Gastrocnemius medialis (tissue), 4 donors: ENCODE data around the gene SMARCD2. TPM values are rescaled to one million over a fixed set of nuclear protein-coding genes. Genes with fewer than 3 reads are reported as not detected.
"Not testable (repeated sequence)": the region's sequence is repeated elsewhere in the genome, so short reads cannot be mapped to it uniquely, and the experiment has no call there.

ENCODE experiments used
- ATAC-seq, 2 donors: fragments of 150-250 bp; one replicate each; pipeline ENCODE4 v1.9.1; 2016
- DNase-seq, 2 donors: peaks; one replicate each; pipeline ENCODE4 v3.0.0-alpha.2; 2019
- H3K27ac ChIP-seq, 4 donors: fragments of 200-600 bp; sonication (generic); 1 replicate in 1 of 4; 2 replicates in 3 of 4; pipeline ENCODE4 v1.5.1; 2016 to 2018; ENCODE audit warnings: mild to moderate bottlenecking in 2 of 4, moderate library complexity in 1 of 4
- H3K27me3 ChIP-seq, 3 donors: fragments of 200-600 bp; sonication (generic) in 2 of 3; 1 replicate in 1 of 3; 2 replicates in 2 of 3; pipeline versions ENCODE4 v1.5.1 to v1.6.0; 2016 to 2019; ENCODE audit warnings: mild to moderate bottlenecking in 1 of 3, moderate library complexity in 1 of 3
- H3K36me3 ChIP-seq, 2 donors: fragments of 200-600 bp; sonication (generic) in 1 of 2; one replicate each; pipeline ENCODE4 v1.5.1; 2017 to 2018
- H3K4me1 ChIP-seq, 2 donors: fragments of 200-600 bp; sonication (generic) in 1 of 2; one replicate each; pipeline ENCODE4 v1.5.1; 2016 to 2017; ENCODE audit warnings: mild to moderate bottlenecking in 2 of 2
- H3K4me3 ChIP-seq, 4 donors: fragments of 200-600 bp; sonication (generic) in 3 of 4; 1 replicate in 1 of 4; 2 replicates in 3 of 4; pipeline ENCODE4 v1.5.1; 2016 to 2019; ENCODE audit warnings: mild to moderate bottlenecking in 2 of 4
- H3K9me3 ChIP-seq, 3 donors: fragments of 200-600 bp; sonication (generic) in 2 of 3; 1 replicate in 1 of 3; 2 replicates in 2 of 3; pipeline ENCODE4 v1.5.1; 2016 to 2019
- POLR2A ChIP-seq, 2 donors: fragments of 450-650 bp; IDR thresholded peaks; one replicate each; pipeline ENCODE4 v1.6.1; 2017; ENCODE audit warnings: antibody characterized with exemption in 2 of 2, mild to moderate bottlenecking in 2 of 2, moderate library complexity in 2 of 2
- in situ Hi-C, 4 donors: fragments of 200-750 bp; cut with MboI; loops; one replicate each; pipeline versions ENCODE4 v1.15.0 to v1.8.0; 2017; ENCODE audit warnings: low sequenced_read_pairs in 4 of 4
- intact Hi-C: fragments of 100-400 bp; cut with DNase I; formaldehyde crosslinking; loops from one replicate; pipeline ENCODE4 v1.15.1; 2023; ENCODE audit warnings: low total_unique reads
- total RNA-seq, 4 donors: library from RNA; depleted of rRNA; stranded (reverse); fragments of >200 nt; gene quantifications; one replicate each; pipeline versions ENCODE4 v1.1.0 to v1.2.3, GENCODE V29; 2016
- TF ChIP-seq, protein P1 (sequence below), 5 experiments: fragments of 450-650 bp in 3 of 5; fragments of 200-600 bp in 2 of 5; sonication (generic) in 2 of 5; IDR thresholded peaks in 4 of 5; conservative IDR thresholded peaks in 1 of 5; 1 replicate in 4 of 5; 2 replicates in 1 of 5; pipeline ENCODE4 v1.5.1; 2016 to 2019; ENCODE audit warnings: antibody characterized with exemption in 5 of 5, mild to moderate bottlenecking in 3 of 5, moderate library complexity in 3 of 5

Gene SMARCD2
- total RNA-seq, 4 donors from 2014 or later = 30.2 to 64.3 (median 44.9) TPM

- intact Hi-C loops = loop anchor here (1.0 to 10.0 kb wide), 7 partner anchors 17 to 1779 kb away; partner anchors contain the start of genes CCDC47, CEP95, DDX5 and FTSJ3
Observed at GRCh38 chr17:63843910-63844677, 1.6 kb upstream of the SMARCD2 start.

GRCh38 chr17:63843387-63843888, 953 bp upstream of the SMARCD2 start:
- not testable (repeated sequence) for DNase-seq, H3K9me3 ChIP-seq, ATAC-seq, H3K36me3 ChIP-seq, H3K27me3 ChIP-seq
- intact Hi-C loops = loop anchor here (1.0 to 10.0 kb wide), 7 partner anchors 16 to 1779 kb away; partner anchors contain the start of genes CCDC47, CEP95, DDX5 and FTSJ3
- in situ Hi-C loops = loop anchor here in 2 of 4 donors (25.0 kb wide), 2 partner anchors 406 to 669 kb away; partner anchors contain the start of genes CEP95 (in 1 of the 2), CYB561 (in 1 of the 2) and DDX5 (in 1 of the 2)
- Histone ChIP-seq H3K27ac (peak overlapping the region; percentile 96 to 99 (median 96)), H3K4me1 (peaks cover 36 to 39% of the 10 kb centered on the region in 2 donors), H3K4me3 (peak overlapping the region; percentile 63 to 94 (median 76))

More at GRCh38 chr17:63843910-63844677, 1.6 kb upstream of the SMARCD2 start:
- DNase-seq (no peak), ATAC-seq (no peak)
- Histone ChIP-seq H3K36me3 (no peaks in the 10 kb centered on the region), H3K27me3 (no peaks in the 10 kb centered on the region), H3K4me1 (peaks cover 30 to 37% of the 10 kb centered on the region in 2 donors), H3K9me3 (no peaks in the 10 kb centered on the region), H3K27ac (peak overlapping the region; percentile 96 to 99 (median 96)), H3K4me3 (peak overlapping the region; percentile 63 to 94 (median 76))
- in situ Hi-C loops = loop anchor here in 2 of 4 donors (25.0 kb wide), 2 partner anchors 407 to 668 kb away; partner anchors contain the start of genes CEP95 (in 1 of the 2), CYB561 (in 1 of the 2) and DDX5 (in 1 of the 2)
- TF ChIP-seq, protein P1, sequence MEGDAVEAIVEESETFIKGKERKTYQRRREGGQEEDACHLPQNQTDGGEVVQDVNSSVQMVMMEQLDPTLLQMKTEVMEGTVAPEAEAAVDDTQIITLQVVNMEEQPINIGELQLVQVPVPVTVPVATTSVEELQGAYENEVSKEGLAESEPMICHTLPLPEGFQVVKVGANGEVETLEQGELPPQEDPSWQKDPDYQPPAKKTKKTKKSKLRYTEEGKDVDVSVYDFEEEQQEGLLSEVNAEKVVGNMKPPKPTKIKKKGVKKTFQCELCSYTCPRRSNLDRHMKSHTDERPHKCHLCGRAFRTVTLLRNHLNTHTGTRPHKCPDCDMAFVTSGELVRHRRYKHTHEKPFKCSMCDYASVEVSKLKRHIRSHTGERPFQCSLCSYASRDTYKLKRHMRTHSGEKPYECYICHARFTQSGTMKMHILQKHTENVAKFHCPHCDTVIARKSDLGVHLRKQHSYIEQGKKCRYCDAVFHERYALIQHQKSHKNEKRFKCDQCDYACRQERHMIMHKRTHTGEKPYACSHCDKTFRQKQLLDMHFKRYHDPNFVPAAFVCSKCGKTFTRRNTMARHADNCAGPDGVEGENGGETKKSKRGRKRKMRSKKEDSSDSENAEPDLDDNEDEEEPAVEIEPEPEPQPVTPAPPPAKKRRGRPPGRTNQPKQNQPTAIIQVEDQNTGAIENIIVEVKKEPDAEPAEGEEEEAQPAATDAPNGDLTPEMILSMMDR (IDR thresholded peaks at IDR 0.05 in 4 of 5, conservative IDR thresholded peaks at IDR 0.05 in 1 of 5) = no peak
- TF ChIP-seq POLR2A (IDR thresholded peaks at IDR 0.05) = no peak

DNA sequence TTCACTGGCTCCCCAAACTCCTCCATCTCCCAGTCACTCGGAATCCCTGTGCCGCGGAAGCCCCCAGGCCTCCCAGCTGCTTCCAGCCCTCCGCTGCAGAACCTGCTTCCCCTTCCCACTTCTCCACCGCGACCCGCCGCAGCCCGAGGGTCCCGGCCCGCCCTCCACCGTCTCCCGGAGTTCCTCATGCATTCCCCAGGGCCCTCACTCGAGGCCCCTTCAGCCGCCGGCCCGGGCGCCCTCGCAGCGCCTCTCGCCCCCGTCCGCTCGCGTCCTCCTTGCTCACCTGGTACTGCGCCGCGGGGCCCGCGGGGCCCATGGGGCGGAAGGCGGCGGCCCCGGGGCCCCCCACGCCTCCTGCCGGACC, 329 bp downstream of the SMARCD2 start:
- in situ Hi-C loops = loop anchor here in 2 of 4 donors (25.0 kb wide), 2 partner anchors 405 to 670 kb away; partner anchors contain the start of genes CEP95 (in 1 of the 2), CYB561 (in 1 of the 2) and DDX5 (in 1 of the 2)
- ATAC-seq (peak; percentile 3 to 5), DNase-seq (no peak)
- Histone ChIP-seq H3K36me3 (no peaks in the 10 kb centered on the region), H3K4me1 (peaks cover 49 to 51% of the 10 kb centered on the region in 2 donors), H3K4me3 (peak overlapping the region; percentile 77 to 96 (median 91)), H3K9me3 (no peaks in the 10 kb centered on the region), H3K27ac (peak overlapping the region; percentile 96 to 99 (median 96)), H3K27me3 (no peaks in the 10 kb centered on the region)
- intact Hi-C loops = loop anchor here (2.0 to 10.0 kb wide), 5 partner anchors 101 to 1777 kb away; partner anchors contain the start of genes CEP95, DDX5, MAP3K3 and MED13
- no peak for TF ChIP-seq POLR2A (IDR thresholded peaks at IDR 0.05)
- TF ChIP-seq, protein P1 (IDR thresholded peaks at IDR 0.05 in 4 of 5, conservative IDR thresholded peaks at IDR 0.05 in 1 of 5) = no peak

DNA sequence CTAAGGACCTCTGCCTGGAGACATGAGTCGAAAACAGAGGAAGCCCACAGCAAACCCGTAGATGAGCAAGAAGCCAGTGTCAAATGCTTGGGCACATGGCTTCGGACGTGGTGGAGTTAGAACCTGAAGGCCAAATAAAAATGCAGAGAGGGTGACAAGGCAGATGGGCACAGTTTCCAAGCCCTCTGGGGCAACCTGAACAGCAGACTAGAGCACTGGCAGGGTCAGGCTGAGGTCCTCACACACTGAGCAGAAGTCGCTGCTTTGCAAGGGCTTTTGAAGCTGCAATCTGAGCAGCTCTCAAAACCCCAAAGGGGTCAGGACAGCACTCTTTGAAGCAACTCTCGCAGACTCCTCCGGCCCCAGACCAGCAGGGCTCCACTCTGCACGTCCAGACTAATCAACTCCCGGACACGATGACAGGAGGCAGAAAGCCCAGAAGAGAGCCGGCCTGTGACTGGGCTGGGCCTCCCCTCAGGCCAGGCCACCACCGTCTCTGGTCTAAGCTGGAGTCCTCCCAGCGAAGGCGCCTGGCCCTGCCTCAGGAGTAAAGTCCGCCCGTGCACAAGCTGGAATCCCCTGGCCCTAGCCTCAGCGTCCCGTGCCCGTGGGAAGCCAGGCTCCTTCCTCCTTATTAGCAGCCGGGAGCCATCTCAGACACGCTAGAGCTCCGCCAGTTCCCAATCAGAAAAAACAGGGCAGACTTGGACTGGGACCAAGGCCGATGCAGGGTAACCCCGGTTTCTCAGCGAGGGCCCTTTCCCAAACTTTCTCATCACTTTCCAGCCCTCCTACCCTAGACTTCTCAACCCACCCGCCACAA, 924 bp downstream of the SMARCD2 start:
- Histone ChIP-seq H3K36me3 (peaks cover 0 to 6% of the 10 kb centered on the region in 2 donors), H3K9me3 (no peaks in the 10 kb centered on the region), H3K27ac (peak overlapping the region; percentile 96 to 99 (median 96)), H3K4me3 (peak overlapping the region; percentile 77 to 96 (median 91)), H3K27me3 (no peaks in the 10 kb centered on the region), H3K4me1 (peaks cover 51 to 57% of the 10 kb centered on the region in 2 donors)
- in situ Hi-C loops (loop anchor here in 2 of 4 donors (25.0 kb wide), 2 partner anchors 404 to 671 kb away; partner anchors contain the start of genes CEP95 (in 1 of the 2), CYB561 (in 1 of the 2) and DDX5 (in 1 of the 2)), intact Hi-C loops (loop anchor here (2.0 to 10.0 kb wide), 5 partner anchors 101 to 1777 kb away; partner anchors contain the start of genes CEP95, DDX5, MAP3K3 and MED13)
- TF ChIP-seq, protein P1 (IDR thresholded peaks at IDR 0.05 in 4 of 5, conservative IDR thresholded peaks at IDR 0.05 in 1 of 5) = no peak
- TF ChIP-seq POLR2A (IDR thresholded peaks at IDR 0.05) = peak in 1 of 2 donors; percentile 24
- DNase-seq (peak in 1 of 2 donors; percentile 66), ATAC-seq (peak; percentile 2 to 15)
